HG03354 (cell line): ENCODE results near the gene CALD1.

Experiments used
- ATAC-seq: cut with Tn5 transposase; IDR thresholded peaks from one replicate; pipeline ENCODE4 v1.9.1; 2021; ENCODE audit warnings: mild to moderate bottlenecking; ENCODE audit not compliant: unreplicated experiment, poor library complexity, severe bottlenecking

CALD1 gene

DNA sequence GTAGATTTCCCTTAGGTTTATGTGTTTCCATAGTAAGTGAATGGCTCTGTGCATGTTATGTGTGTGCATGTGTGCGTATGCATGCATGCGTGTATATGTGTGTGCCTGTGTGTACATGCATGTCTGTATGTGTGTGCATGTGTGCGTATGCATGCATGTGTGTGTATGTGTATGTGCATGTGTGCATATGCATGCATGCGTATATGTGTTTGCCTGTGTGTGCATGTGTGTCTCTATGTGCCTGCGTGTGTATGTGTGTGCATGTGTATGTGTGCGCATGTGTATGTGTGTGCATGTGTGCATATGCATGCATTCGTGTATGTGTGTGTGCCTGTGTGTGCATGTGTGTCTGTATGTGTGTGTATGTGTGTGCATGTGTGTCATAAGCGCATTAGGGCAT is 108.1 kb downstream of the CALD1 start:
- ATAC-seq, result no peak

- ATAC-seq, result no peak
These were observed 108.8 kb downstream of the CALD1 start for GRCh38 chr7:134888141-134888740.

GRCh38 chr7:134890246-134891240 is 111.1 kb downstream of the CALD1 start:
- no peak for ATAC-seq

- no peak for ATAC-seq
These were observed 111.8 kb downstream of the CALD1 start for GRCh38 chr7:134891262-134891695.

DNA sequence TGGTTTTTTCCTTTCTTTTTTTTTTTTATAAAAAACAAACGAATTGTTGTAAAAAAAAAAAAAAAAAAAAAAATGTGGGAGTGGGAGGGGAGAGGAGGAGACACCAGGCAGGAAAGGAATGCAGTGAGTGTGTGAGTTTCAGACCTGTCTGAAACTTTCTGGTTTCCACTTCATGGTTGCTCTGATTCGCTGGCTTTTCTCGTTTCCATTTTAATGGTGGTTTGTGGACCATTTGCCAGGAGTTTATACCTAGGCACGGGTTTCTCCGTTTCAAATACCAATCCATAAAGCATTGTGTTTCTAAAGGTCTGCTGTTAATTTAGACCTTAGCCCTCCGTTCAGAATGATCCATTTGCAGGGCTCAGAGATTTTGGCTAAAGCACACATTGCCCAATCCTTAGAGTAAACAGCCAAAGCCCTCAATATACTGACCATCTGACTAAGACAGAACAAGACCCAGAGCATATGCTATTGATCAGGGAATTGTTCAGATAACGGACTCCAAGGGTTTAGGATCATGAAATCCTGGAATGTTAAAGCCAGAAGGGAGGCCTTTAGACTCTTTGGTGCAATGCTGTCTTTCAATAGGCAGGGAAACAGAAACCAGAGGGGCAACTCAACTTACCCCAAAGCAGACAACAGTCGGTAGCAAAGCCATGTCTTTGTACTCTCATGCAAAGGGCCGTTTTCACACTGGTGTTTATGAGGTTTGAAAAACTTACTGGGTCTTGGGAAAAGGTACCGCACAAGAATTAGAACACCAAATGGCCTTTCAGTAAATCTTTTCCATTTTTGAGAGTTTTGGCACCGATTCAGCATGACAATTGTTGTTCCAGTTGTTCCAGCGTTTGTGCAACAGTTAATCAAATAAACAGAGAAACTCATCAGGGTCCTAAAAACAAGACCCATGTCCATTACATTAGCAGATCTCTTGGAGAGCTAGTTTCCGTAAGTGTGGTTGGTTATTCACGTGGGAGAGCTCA is 112.6 kb downstream of the CALD1 start:
- no peak for ATAC-seq

- ATAC-seq, result no peak
These were observed 113.5 kb downstream of the CALD1 start for GRCh38 chr7:134892963-134893362.

GRCh38 chr7:134893920-134894319 is 114.5 kb downstream of the CALD1 start:
- ATAC-seq, result no peak

- no peak for ATAC-seq
These were observed 115.5 kb downstream of the CALD1 start for GRCh38 chr7:134894928-134895327.

- ATAC-seq, result no peak
These were observed 116.6 kb downstream of the CALD1 start for GRCh38 chr7:134896073-134896472.

DNA sequence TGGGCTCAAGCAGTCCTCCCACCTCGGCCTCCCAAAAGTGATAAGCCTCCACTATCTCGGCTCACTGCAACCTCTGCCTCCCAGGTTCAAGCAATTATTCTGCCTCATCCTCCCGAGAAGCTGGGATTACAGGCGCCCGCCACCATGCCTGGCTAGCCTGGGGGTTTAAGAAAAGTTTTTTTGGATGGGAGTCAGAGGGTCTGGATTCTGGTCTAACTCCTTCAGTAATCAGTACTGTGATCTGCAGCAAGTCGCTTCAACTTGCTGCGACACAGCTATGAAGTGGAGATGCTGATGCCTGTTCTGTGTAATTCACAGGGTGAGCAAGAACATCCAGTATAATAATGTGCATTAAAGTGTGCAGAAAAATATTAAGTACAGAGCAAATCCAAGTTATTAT is 118.5 kb downstream of the CALD1 start:
- no peak for ATAC-seq

- no peak for ATAC-seq
These were observed 120.3 kb downstream of the CALD1 start for GRCh38 chr7:134899729-134900128.

DNA sequence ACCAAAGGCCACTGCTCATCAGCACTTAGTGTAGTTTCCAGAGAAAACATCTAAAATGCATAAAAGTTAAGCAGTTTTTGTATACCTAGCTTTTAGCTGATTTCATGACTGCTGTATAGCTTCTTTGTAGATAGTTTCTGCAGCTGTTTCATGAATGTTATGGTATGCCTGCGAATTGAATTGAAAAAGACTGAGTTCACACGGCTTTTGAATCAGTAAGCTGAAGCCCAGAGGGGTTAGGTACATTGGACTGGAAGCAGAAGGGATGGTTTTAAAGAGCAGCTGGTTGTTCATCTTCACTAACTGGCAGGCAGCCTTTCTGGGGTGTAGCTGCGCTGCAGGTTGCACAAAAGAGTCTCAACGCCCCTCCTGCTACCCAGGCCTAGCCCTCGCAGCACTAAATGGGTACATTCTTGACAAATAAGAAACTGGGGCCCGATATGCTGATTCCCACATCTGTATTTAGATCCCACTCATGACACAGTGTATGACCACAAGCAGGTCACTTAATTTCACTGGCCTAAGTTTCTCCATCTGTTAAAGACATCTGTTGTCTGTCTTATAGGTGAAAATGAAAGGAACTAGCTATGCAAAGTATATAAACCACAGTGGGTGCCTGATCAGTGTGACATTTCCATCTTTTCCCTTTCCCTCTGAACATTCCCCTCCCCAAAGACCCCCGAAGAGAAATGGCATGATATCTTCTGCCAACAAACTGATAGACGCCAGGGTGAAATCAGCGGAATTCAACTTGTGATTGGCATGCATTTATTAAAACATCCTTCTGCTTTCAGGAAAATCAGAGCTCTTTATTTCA is 120.9 kb downstream of the CALD1 start:
- ATAC-seq, result peak; percentile 90

DNA sequence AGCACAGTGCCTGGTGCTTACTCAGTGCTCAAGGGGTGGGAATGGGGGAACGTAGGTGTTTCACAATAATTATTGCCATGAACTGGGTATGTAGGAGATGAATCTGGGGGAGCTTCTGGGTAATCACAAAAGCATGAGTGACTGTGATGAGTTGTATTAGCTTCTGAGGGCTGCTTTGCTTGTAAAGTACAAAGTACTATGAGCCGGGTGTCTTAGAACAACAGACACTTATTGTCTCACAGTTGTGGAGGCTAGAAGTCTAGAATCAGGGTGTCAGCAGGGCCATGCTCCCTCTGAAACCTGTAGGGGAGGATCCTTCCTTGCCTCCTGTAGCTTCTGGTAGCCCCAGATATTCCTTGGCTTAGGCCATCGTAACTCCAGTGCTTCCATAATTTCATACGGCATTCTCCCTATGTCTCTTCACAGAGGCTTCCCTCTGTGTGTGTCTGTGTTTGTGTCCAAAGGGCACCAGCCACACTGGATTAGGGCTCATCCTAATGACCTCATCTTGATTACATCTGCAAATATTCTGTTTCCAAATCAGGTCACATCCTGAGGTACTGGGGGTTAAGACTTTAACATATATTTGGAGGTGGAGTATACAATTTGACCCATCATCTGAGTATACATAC is 122.1 kb downstream of the CALD1 start:
- ATAC-seq, result no peak

- ATAC-seq, result no peak
These were observed 122.6 kb downstream of the CALD1 start for GRCh38 chr7:134902058-134902457.

DNA sequence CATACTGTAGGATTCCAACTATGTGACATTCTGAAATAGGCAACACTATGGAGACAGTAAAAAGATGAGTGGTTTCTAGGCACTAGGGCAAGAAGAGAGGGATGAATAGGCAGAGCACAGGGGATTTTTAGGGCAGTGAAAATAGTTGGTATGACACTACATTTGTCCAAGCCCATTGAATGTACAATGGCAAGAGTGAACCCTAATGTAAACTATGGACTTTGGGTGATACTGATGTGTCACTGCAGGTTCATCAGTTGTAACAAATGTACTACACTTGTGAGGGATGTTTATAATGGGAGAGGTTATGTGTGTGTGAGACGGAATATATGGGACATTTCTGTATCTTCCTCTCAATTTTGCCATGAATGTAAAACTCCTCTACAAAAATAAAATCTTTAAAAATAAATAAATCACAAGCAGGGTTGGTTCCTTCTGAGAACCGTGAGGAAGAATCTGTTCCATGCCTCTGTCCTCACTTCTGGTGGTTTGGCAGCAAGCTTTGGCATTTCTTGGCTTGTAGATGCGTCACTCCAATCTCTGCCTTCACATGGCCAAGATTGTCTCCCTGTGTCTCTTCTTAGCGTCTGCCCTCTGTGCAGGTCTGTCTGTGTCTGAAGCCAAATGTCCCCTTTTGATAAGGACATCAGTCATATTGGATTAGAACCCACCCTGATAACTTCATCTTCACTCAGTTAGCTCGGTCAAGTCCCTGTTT is 123.8 kb downstream of the CALD1 start:
- ATAC-seq, result no peak

DNA sequence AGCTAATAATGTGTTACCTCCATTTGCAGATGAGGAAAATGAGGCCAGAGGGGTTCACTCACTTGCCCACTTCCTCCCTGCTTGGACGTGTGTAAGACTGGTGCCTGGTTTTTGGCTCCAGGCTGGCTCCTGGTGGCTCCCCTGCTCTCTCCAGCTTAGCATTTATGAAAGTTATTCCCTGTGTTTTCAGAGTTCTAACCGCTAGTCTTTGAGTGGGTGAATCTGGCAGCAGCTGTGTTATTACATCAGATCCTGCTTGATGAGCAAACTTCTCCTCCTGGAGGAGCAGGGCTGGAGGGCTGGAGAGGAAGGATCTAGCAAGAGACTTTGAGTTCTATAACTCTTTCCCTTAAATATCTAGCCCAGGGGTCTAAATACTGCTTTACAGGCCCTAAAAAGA is 125.9 kb downstream of the CALD1 start:
- no peak for ATAC-seq

DNA sequence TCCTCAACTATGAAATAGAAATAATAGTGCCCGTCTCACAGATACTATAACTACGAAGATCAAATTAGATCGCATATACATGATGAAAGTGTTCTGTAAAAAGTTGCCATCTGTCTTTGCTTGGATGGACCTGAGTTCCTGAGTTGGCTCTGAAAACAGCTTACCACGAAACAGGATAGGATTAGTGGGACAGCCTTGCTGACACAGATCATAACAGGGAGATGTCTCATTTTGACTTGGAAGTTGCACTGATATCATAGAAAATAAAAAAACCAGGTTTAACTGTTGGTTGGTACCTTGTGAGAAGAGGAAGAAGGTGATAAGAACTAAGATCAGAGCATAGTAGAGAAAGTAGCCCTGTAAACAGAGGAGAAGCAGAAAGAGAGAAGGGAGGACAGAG is 127.6 kb downstream of the CALD1 start:
- no peak for ATAC-seq

GRCh38 chr7:134907639-134908038 is 128.2 kb downstream of the CALD1 start:
- ATAC-seq, result no peak
